A673 (cell line): ENCODE results near the gene HHLA2. TPM values are rescaled to one million over a fixed set of nuclear protein-coding genes. Genes with fewer than 3 reads are reported as not detected.

Experiments
- BruUV-seq: library from RNA; stranded (reverse); fragments of 400-500 nt; replicated peaks from 2 replicates; lab custom pipeline; 2021; lab: Mats Ljungman, UMichigan
- CTCF ChIA-PET: fragments of 300-600 bp; sonication (Branson Sonifier 250); formaldehyde crosslinking; loops from one replicate; lab custom pipeline; 2022; ENCODE audit warnings: antibody characterized with exemption; lab: Charles Lee
- POLR2A ChIA-PET: fragments of 300-600 bp; sonication (Branson Sonifier 250); formaldehyde crosslinking; loops from one replicate; lab custom pipeline; 2022; ENCODE audit warnings: antibody characterized with exemption; ENCODE audit not compliant: low non-redundant PET; lab: Charles Lee
- DNase-seq: peaks from one replicate; pipeline ENCODE4 v3.0.0-alpha.2; 2015; ENCODE audit warnings: low spot score
- H3K27ac ChIP-seq: fragments of 200-600 bp; sonication (generic); 2 replicates; pipeline ENCODE4 v1.5.1; 2016; ENCODE audit warnings: mixed run types, low read depth, mild to moderate bottlenecking, mixed read lengths, antibody characterized with exemption, low read length; ENCODE audit not compliant: poor library complexity, severe bottlenecking
- H3K27me3 ChIP-seq: fragments of 200-600 bp; sonication (generic); replicated peaks from 2 replicates; pipeline ENCODE4 v1.6.1; 2017; ENCODE audit warnings: mixed run types, low read depth, mild to moderate bottlenecking, mixed read lengths, antibody characterized with exemption, low read length; ENCODE audit not compliant: insufficient read depth, poor library complexity
- H3K36me3 ChIP-seq: fragments of 200-600 bp; sonication (generic); 2 replicates; pipeline ENCODE4 v1.6.1; 2016; ENCODE audit warnings: mixed run types, mild to moderate bottlenecking, mixed read lengths, antibody characterized with exemption, low read length; ENCODE audit not compliant: insufficient read depth, poor library complexity, severe bottlenecking
- H3K4me1 ChIP-seq: fragments of 200-600 bp; sonication (generic); 2 replicates; pipeline ENCODE4 v1.6.1; 2017; ENCODE audit warnings: mixed run types, mild to moderate bottlenecking, mixed read lengths, antibody characterized with exemption, low read length; ENCODE audit not compliant: insufficient read depth, poor library complexity, severe bottlenecking
- H3K4me3 ChIP-seq: fragments of 200-600 bp; sonication (generic); 2 replicates; pipeline ENCODE4 v1.5.1; 2016; ENCODE audit warnings: low read depth, mixed run types, mild to moderate bottlenecking, mixed read lengths, low read length; ENCODE audit not compliant: poor library complexity, severe bottlenecking
- H3K9me3 ChIP-seq: fragments of 200-600 bp; sonication (generic); 2 replicates; pipeline ENCODE4 v1.6.1; 2016; ENCODE audit warnings: mixed run types, low read depth, mild to moderate bottlenecking, mixed read lengths, antibody characterized with exemption, low read length; ENCODE audit not compliant: poor library complexity, severe bottlenecking
- EZH2 ChIP-seq: fragments of 200-600 bp; sonication (generic); IDR thresholded peaks from 2 replicates; pipeline ENCODE4 v1.6.1; 2017; ENCODE audit warnings: borderline replicate concordance, low read depth, mild to moderate bottlenecking, mixed read lengths, antibody characterized with exemption, low read length; ENCODE audit not compliant: poor library complexity, severe bottlenecking
- intact Hi-C: fragments of 100-400 bp; cut with micrococcal nuclease; formaldehyde crosslinking; loops from one replicate; pipeline ENCODE4 v1.10.0; 2022; ENCODE audit not compliant: unreplicated experiment
- total RNA-seq: library from RNA; stranded (reverse); gene quantifications from 2 replicates; pipeline ENCODE4 v1.2.3, GENCODE V29; 2021
- TF ChIP-seq, protein P1 (sequence below): fragments of 300-800, 200-600 bp; sonication (generic); conservative IDR thresholded peaks from 2 replicates; pipeline ENCODE4 v1.5.1; 2017; ENCODE audit warnings: low read depth, mild to moderate bottlenecking, antibody characterized with exemption, low read length, moderate library complexity, mixed read lengths

Gene HHLA2
- total RNA-seq, 1 experiment from 2014 or later = not detected

DNA sequence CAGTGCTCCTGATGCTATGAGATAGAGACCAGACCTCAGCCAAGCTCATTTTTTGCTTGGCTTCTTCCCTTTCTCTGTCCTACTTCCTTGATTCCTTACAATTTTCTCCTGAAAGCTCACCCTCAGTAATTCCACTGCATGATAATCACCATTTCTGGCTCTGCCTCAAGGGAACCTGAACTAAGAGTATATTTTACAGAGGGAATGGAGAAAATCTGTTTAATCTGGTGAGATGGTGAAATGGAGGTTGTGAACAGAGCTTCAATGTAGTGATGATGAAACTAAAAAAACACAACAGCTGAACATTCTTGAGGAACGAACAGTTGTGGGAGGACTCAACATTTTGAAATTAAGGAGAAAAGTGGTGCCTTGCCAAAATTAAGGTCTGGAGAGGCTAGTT, 16.3 kb downstream of the HHLA2 start:
- TF ChIP-seq, protein P1, sequence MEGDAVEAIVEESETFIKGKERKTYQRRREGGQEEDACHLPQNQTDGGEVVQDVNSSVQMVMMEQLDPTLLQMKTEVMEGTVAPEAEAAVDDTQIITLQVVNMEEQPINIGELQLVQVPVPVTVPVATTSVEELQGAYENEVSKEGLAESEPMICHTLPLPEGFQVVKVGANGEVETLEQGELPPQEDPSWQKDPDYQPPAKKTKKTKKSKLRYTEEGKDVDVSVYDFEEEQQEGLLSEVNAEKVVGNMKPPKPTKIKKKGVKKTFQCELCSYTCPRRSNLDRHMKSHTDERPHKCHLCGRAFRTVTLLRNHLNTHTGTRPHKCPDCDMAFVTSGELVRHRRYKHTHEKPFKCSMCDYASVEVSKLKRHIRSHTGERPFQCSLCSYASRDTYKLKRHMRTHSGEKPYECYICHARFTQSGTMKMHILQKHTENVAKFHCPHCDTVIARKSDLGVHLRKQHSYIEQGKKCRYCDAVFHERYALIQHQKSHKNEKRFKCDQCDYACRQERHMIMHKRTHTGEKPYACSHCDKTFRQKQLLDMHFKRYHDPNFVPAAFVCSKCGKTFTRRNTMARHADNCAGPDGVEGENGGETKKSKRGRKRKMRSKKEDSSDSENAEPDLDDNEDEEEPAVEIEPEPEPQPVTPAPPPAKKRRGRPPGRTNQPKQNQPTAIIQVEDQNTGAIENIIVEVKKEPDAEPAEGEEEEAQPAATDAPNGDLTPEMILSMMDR = no peak
- TF ChIP-seq EZH2 = no peak
- intact Hi-C loops = no loop called here
- H3K4me3 ChIP-seq = no peak overlapping the region
- ChIA-PET POLR2A (no interaction called here), CTCF (no interaction called here)
- DNase-seq = no peak
- H3K27ac ChIP-seq = no peak overlapping the region
- H3K27me3 ChIP-seq = no peaks in the 10 kb centered on the region
- H3K4me1 ChIP-seq = no peaks in the 10 kb centered on the region
- no peaks in the 10 kb centered on the region for H3K36me3 ChIP-seq
- H3K9me3 ChIP-seq = peaks cover 8% of the 10 kb centered on the region
- no TSS peak for BruUV-seq

DNA sequence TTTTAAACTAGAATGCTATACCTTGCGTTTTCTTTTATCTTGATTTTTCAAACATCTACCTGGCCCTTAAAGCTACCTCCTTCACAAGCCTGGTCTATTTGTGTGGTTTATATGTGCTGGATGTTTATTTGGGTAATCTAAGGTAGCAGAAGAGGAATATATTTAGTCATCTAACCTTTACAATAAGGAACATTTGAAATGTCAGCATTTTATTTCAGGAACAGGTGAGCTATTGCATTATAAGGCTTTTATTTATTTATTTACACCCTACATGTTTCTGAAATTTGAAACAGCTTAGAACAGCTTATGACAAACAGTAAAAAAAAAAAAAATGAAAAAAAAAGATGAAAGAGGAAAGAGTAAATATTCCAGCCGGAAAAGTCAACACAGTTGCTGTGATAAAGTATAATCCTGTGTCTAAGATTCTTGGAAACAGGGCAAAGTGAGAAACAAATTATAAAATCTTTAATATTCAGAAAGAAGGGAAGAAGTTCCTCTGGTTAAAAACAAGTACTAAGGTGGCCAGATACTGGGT, 19.5 kb downstream of the HHLA2 start:
- no peak for TF ChIP-seq EZH2
- TF ChIP-seq, protein P1 = no peak
- CTCF ChIA-PET = no interaction called here
- intact Hi-C loops = no loop called here
- DNase-seq = no peak
- Histone ChIP-seq H3K4me1 (no peaks in the 10 kb centered on the region), H3K9me3 (no peaks in the 10 kb centered on the region), H3K4me3 (no peak overlapping the region), H3K27ac (no peak overlapping the region), H3K27me3 (peaks cover 4% of the 10 kb centered on the region), H3K36me3 (no peaks in the 10 kb centered on the region)
- POLR2A ChIA-PET = no interaction called here
- BruUV-seq = no TSS peak

GRCh38 chr3:108319428-108320082, 23.2 kb downstream of the HHLA2 start:
- POLR2A ChIA-PET = no interaction called here
- BruUV-seq = no TSS peak

More at GRCh38 chr3:108319428-108320082, 23.2 kb downstream of the HHLA2 start:
- TF ChIP-seq, protein P1 = no peak
- no peak for TF ChIP-seq EZH2
- intact Hi-C loops = no loop called here
- no peak overlapping the region for H3K27ac ChIP-seq
- no peaks in the 10 kb centered on the region for H3K9me3 ChIP-seq
- no peaks in the 10 kb centered on the region for H3K4me1 ChIP-seq
- DNase-seq = no peak
- CTCF ChIA-PET = no interaction called here
- no peaks in the 10 kb centered on the region for H3K36me3 ChIP-seq
- H3K27me3 ChIP-seq = peaks cover 11% of the 10 kb centered on the region
- no peak overlapping the region for H3K4me3 ChIP-seq
